GM18505 (cell line): ENCODE measurements around the gene CACNA1B.

Experiments used
- ATAC-seq: cut with Tn5 transposase; IDR thresholded peaks from one replicate; pipeline ENCODE4 v1.9.1; 2021; ENCODE audit not compliant: unreplicated experiment
- POLR2A ChIP-seq: IDR thresholded peaks from 4 replicates; pipeline ENCODE4 v1.6.1; 2011; ENCODE audit warnings: borderline replicate concordance; ENCODE audit not compliant: insufficient read depth, insufficient read length; ENCODE audit errors: extremely low read depth

CACNA1B gene

DNA sequence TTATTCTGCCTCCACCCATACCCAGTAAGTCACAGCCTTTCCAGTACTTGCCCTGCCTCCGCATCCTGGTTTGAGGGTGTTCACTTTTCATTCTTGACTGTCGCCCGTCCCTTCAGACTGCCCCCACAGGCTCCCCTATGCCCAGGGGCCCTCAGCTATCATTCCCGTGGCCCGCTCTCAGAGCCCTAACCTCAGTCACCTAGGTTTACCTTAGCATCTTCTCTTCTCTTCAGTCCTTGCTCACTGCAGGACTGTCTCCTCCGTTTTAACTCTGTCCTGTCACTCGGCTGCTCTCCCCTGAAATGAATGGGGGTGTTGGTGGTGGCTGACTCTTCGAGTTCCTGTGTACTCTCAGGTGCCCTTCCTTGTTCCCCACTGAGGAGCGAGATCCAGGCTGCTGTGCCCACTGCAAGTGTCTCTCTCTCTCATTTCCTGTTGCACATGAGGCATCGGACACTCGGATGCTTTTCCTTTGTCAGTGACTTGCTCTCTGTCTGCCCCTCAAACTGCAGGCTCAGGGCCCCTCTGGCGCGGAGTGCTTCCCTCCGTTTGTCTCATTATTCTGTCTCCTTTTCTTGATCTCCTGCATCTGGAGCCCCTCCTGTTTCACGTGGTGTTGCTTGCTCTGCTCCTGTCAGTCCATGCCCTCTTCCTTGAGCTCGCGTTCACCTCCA lies 89.8 kb downstream of the CACNA1B start:
- ATAC-seq = no peak
- no peak for TF ChIP-seq POLR2A

- ATAC-seq = no peak
- TF ChIP-seq POLR2A = no peak
Measured at GRCh38 chr9:137968235-137968634, 90.7 kb downstream of the CACNA1B start.

DNA sequence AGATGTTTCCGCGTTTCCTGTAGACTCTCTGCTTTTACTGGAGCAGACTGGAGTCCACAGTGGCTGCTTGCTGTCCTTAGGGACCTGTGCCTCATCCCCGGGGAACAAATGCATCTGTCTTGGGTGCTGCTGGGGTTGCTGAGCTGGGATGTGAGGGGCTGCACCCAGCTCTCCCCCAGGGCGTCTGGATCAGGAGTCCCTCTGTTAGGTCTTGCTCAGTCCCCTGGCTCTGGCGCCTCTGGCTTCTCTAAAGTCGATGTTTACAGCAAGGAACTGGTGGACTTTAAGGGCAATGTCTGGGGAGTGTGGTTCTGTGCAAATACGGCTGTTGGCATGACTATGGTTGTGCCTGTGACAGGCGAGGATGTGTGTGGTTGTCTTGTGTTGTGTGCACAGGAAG lies 91.4 kb downstream of the CACNA1B start:
- ATAC-seq = no peak
- no peak for TF ChIP-seq POLR2A

- ATAC-seq = no peak
- no peak for TF ChIP-seq POLR2A
Measured at GRCh38 chr9:137969685-137970084, 92.1 kb downstream of the CACNA1B start.

DNA sequence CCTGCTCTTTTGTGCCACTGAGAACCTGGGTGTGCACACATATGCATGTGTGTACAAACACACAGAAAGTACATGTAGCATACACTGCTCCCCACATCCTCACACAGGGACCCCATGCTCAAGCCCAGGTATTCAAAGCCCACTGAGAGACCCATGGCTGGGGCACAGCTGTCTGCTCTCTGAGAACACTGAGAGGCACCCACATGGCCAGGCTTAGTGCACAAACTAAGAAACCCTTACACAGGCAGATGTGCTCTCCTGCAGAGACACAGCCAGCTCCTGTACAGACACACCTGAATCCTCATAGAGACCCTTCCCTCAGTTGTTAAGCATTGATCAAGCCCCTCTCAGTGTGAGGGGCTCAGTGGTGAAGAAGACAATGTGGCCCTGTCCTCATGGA lies 92.5 kb downstream of the CACNA1B start:
- no peak for ATAC-seq
- no peak for TF ChIP-seq POLR2A

DNA sequence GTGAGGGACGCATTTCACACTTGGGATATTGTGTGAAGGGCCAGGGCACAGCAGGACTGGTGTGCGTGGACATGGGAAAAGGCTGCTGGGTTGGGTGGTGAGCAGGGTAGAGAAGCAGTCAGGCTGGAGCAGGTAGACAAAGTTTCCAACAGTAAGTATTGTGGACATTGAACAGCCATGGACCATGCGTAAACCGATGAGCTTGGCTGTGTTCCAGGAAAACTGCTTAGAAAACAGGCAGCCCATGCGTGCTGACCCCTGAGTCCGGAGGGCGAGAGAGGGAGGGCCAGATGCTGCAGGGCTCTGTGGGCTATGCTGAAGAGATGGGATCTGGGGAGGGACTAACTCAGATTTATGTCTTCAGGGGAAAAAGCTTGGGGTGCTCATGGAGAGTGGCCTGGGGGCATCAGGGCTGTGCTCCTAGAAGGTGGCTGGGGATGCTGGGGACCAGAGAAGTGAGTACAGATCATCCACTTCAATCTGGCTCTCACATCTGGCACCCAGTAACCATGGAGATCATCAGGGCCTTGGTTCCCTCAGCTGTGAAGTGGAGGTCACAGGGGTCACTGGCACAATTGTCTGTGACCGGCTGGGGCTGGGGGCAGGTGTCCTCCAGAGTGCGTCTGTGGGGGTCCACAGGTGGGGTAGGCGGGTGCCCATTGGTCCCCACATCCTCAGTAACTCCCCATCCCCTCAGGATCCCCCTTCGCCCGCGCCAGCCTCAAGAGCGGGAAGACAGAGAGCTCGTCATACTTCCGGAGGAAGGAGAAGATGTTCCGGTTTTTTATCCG lies 93.3 kb downstream of the CACNA1B start:
- TF ChIP-seq POLR2A = no peak
- ATAC-seq = no peak

DNA sequence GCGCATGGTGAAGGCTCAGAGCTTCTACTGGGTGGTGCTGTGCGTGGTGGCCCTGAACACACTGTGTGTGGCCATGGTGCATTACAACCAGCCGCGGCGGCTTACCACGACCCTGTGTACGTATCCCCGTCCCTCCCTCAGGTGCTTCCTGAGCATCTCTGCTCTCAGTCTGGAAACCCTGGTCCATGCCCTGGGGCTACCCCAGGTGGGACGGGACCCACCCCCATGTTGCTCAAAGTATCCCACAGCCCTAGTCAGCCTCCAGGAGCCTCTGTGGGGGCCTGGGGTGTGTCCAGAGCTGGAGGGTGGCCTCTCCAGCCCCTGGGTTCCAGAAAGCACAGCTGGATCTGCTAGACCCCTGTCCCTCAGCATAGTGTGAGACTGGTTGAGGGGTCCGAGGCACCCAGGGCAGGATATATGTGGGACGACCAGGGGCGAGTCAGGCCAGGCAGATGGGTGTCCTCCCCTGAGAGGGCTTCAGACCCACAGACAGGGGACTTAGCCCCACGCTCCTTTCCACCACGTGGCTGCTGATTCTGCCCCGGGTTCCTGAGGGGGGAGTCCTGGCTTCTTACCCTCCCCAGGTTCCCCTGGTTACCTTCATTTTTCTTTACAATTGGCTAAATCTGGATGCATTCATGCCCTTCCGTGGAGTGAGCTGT lies 94.0 kb downstream of the CACNA1B start:
- TF ChIP-seq POLR2A = no peak

DNA sequence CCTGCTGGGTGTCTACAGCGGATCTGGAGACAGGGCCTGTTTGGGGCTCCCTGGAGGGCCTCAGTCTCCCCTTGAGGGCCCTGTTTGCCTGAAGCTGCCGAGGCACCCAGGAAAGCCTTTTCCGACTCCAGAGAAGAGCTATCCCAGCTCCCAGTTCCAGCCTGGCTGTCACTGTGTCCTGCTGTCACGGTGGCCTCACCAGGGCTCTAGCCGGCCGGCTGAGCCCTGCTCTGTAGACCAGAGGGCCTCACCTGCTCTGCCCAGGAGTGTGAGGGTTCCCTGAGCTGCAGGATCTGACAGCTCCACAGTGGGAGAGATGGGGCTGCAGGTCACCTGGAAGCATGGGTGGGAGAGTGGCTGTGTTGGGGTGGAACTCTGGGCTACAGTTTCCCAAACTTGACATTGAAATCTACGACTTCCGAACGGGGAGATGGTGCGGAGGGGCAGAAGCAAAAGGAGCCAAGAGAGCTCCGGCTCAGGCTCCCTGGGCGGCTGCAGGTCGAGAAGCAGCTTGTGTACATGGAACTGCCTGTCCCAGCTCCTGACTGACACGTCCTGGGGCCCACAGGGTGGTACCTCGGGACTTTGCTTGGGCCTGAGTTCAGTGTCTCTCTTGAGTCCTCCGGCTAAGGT lies 94.9 kb downstream of the CACNA1B start:
- no peak for TF ChIP-seq POLR2A
- no peak for ATAC-seq

More for the DNA sequence above, 94.0 kb downstream of the CACNA1B start:
- no peak for ATAC-seq

GRCh38 chr9:137972988-137973470 lies 95.4 kb downstream of the CACNA1B start:
- no peak for TF ChIP-seq POLR2A
- ATAC-seq = no peak

- no peak for ATAC-seq
- no peak for TF ChIP-seq POLR2A
Measured at GRCh38 chr9:137973829-137974416, 96.3 kb downstream of the CACNA1B start.

GRCh38 chr9:137974746-137975526 lies 97.4 kb downstream of the CACNA1B start:
- ATAC-seq = no peak
- TF ChIP-seq POLR2A = no peak

DNA sequence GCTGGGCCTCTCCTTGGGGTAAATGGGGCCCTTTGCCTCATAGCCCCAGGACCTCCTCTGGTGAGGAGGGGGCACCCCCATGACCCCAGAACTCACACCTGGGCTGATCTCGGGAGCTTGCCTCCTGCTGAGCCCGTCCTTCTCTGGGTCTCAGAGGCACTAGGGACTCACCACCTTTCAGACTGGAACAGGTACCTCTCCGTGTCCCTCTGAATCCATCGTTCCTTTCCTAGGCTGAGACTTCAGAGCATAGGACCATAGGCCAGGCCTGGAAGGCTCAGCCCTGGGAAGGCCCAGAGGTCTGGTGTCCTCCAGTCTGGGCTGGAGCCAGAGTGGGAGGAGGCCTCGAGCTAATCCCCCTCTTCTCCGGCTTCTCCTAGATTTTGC lies 97.9 kb downstream of the CACNA1B start:
- ATAC-seq = no peak
- no peak for TF ChIP-seq POLR2A

DNA sequence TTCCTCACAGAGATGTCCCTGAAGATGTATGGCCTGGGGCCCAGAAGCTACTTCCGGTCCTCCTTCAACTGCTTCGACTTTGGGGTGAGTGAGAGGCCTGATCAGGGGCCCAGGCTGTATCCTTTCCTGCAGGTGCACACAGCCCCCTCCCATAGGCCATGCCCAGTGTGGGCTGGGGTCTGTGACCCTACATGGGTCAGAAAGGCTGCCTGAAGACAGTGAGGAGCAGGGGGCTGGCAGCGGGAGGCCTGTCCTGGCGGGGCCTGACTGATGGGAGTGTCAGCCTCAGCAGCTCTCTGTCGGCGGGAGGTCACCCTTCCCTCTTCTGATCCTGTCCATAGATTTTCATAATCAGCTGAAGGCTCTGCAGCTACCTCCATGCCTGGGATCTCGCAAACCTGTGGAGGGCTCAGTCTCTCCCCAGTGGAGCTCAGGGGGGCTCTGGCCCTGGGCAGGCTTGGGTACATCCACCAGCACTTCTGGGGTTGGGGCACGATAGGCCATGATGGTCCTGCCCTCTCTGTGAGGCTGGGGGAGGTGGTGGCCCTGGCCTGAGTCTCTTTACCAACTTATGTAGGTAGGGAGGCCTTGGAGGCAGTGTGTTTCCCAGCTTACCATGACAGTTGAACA lies 98.5 kb downstream of the CACNA1B start:
- no peak for ATAC-seq
- TF ChIP-seq POLR2A = no peak
